ENCODE results near the gene TRDMT1. TPM values are rescaled to one million over a fixed set of nuclear protein-coding genes. Genes with fewer than 3 reads are reported as not detected.

TRDMT1 gene
- polyA plus RNA-seq, 1 donor (not counting 4 experiments of a cell fraction or from before 2014, with no cell fraction given), result 6.6 TPM

- Histone ChIP-seq H3K4me3 (ENCODE audit: control insufficient read depth in 2 of 3, extremely low read depth in 1 of 3, insufficient read depth in 2 of 3, low read depth in 1 of 3, low read length in 3 of 3) (no peak overlapping the region), H3K36me3 (ENCODE audit: control insufficient read depth in 2 of 2, extremely low read depth in 1 of 2, insufficient read depth in 2 of 2, low read length in 2 of 2) (no peaks in the 10 kb centered on the region), H3K4me2 (ENCODE audit: control insufficient read depth, extremely low read depth, insufficient read depth, low read depth, low read length) (no peak overlapping the region), H3K4me1 (ENCODE audit: control insufficient read depth, extremely low read depth, insufficient read depth, low read length) (no peaks in the 10 kb centered on the region), H3K27ac (ENCODE audit: control insufficient read depth, insufficient read depth, low read length) (no peak overlapping the region), H2AFZ (ENCODE audit: control insufficient read depth, low read length) (no peak overlapping the region), H3K27me3 (ENCODE audit: control insufficient read depth, extremely low read depth, insufficient read depth, low read length) (no peaks in the 10 kb centered on the region), H3K9me3 (ENCODE audit: control insufficient read depth, low read depth, low read length) (no peaks in the 10 kb centered on the region), H4K20me1 (ENCODE audit: control insufficient read depth, extremely low read depth, insufficient read depth, low read length) (no peaks in the 10 kb centered on the region), H3K9ac (ENCODE audit: control insufficient read depth, extremely low read depth, insufficient read depth, low read length) (no peak overlapping the region), H3K79me2 (ENCODE audit: control insufficient read depth, insufficient read depth, low read length) (no peaks in the 10 kb centered on the region), H3K9me1 (ENCODE audit: control insufficient read depth, extremely low read depth, insufficient read depth, low read length) (no peaks in the 10 kb centered on the region)
- dilution Hi-C loops (cut with MboI; ENCODE audit: extremely low pct_ligation_motif_present, low sequenced_read_pairs), result no loop called here
- TF ChIP-seq EZH2 (IDR thresholded peaks at IDR 0.05; ENCODE audit: low read length), result no peak
- TF ChIP-seq, protein P1, sequence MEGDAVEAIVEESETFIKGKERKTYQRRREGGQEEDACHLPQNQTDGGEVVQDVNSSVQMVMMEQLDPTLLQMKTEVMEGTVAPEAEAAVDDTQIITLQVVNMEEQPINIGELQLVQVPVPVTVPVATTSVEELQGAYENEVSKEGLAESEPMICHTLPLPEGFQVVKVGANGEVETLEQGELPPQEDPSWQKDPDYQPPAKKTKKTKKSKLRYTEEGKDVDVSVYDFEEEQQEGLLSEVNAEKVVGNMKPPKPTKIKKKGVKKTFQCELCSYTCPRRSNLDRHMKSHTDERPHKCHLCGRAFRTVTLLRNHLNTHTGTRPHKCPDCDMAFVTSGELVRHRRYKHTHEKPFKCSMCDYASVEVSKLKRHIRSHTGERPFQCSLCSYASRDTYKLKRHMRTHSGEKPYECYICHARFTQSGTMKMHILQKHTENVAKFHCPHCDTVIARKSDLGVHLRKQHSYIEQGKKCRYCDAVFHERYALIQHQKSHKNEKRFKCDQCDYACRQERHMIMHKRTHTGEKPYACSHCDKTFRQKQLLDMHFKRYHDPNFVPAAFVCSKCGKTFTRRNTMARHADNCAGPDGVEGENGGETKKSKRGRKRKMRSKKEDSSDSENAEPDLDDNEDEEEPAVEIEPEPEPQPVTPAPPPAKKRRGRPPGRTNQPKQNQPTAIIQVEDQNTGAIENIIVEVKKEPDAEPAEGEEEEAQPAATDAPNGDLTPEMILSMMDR (optimal IDR thresholded peaks at IDR 0.05 in 1 of 3, IDR thresholded peaks at IDR 0.05 in 1 of 3, conservative IDR thresholded peaks at IDR 0.05 in 1 of 3; ENCODE audit: extremely low read depth in 1 of 3, insufficient read depth in 2 of 3, low read length in 3 of 3), result no peak
- DNase-seq (ENCODE audit: low read depth, low spot score) (no peak), FAIRE-seq (no peak)
These were observed 49.8 kb downstream of the TRDMT1 start for GRCh38 chr10:17151716-17152115.

- Histone ChIP-seq H3K4me1 (ENCODE audit: control insufficient read depth, extremely low read depth, insufficient read depth, low read length) (no peaks in the 10 kb centered on the region), H3K36me3 (ENCODE audit: control insufficient read depth in 2 of 2, extremely low read depth in 1 of 2, insufficient read depth in 2 of 2, low read length in 2 of 2) (no peaks in the 10 kb centered on the region), H3K9me1 (ENCODE audit: control insufficient read depth, extremely low read depth, insufficient read depth, low read length) (no peaks in the 10 kb centered on the region), H3K9me3 (ENCODE audit: control insufficient read depth, low read depth, low read length) (no peaks in the 10 kb centered on the region), H3K4me3 (ENCODE audit: control insufficient read depth in 2 of 3, extremely low read depth in 1 of 3, insufficient read depth in 2 of 3, low read depth in 1 of 3, low read length in 3 of 3) (no peak overlapping the region), H3K27ac (ENCODE audit: control insufficient read depth, insufficient read depth, low read length) (no peak overlapping the region), H3K4me2 (ENCODE audit: control insufficient read depth, extremely low read depth, insufficient read depth, low read depth, low read length) (no peak overlapping the region), H3K79me2 (ENCODE audit: control insufficient read depth, insufficient read depth, low read length) (no peaks in the 10 kb centered on the region), H3K9ac (ENCODE audit: control insufficient read depth, extremely low read depth, insufficient read depth, low read length) (no peak overlapping the region), H4K20me1 (ENCODE audit: control insufficient read depth, extremely low read depth, insufficient read depth, low read length) (no peaks in the 10 kb centered on the region), H3K27me3 (ENCODE audit: control insufficient read depth, extremely low read depth, insufficient read depth, low read length) (no peaks in the 10 kb centered on the region), H2AFZ (ENCODE audit: control insufficient read depth, low read length) (no peak overlapping the region)
- no peak for FAIRE-seq
- DNase-seq (ENCODE audit: low read depth, low spot score), result no peak
- dilution Hi-C loops (cut with MboI; ENCODE audit: extremely low pct_ligation_motif_present, low sequenced_read_pairs), result loop anchor here (10.0 kb wide), 1 partner anchor 293 kb away; no protein-coding TSS in a partner anchor
- TF ChIP-seq, protein P1 (optimal IDR thresholded peaks at IDR 0.05 in 1 of 3, IDR thresholded peaks at IDR 0.05 in 1 of 3, conservative IDR thresholded peaks at IDR 0.05 in 1 of 3; ENCODE audit: extremely low read depth in 1 of 3, insufficient read depth in 2 of 3, low read length in 3 of 3), result no peak
- TF ChIP-seq EZH2 (IDR thresholded peaks at IDR 0.05; ENCODE audit: low read length), result no peak
These were observed 53.5 kb downstream of the TRDMT1 start for GRCh38 chr10:17147884-17148489.

Data from keratinocyte (primary cell).